ENCODE results near the gene L3MBTL4. TPM values are rescaled to one million over a fixed set of nuclear protein-coding genes. Genes with fewer than 3 reads are reported as not detected.
A peak's percentile ranks its signal among the peaks of the same experiment; 100 is the strongest.

Gene L3MBTL4
- total RNA-seq, 8 experiments from 2014 or later: 0.10 to 11.2 (median 0.95) TPM

DNA sequence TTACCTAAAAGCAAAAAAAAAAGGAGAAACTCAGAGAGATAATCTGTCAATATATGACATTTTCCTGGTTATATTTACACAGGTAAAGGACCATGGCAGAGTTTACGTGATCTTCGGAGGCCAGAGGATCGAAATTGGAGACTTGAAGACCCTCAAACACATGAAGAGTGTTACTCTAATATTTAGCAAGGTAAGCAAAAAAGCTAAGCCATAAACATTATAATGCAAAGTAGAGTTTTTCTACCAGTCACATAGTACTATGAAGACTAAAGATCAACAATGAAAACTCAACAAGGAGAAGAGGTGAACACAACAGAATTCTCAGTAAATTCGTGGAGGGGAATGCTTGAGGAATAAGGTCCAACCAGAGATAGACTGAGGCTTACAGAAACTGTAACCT is 78.5 kb downstream of the L3MBTL4 start:
- in situ Hi-C loops (cut with MboI; ENCODE audit: low pct_unique_long_range_greater_than_20kb in 2 of 9, low sequenced_read_pairs in 9 of 9, unreplicated experiment in 9 of 9): loop anchor here in 1 of 9 experiments (25.0 kb wide), 1 partner anchor 99 kb away; no protein-coding TSS in a partner anchor
- WGBS, 10 experiments: 38 to 93% (median 65%) methylated on average over 3 to 4 of the region's 4 CpGs; no CpG with 5 or more reads in 1 of the 10 experiments

DNA sequence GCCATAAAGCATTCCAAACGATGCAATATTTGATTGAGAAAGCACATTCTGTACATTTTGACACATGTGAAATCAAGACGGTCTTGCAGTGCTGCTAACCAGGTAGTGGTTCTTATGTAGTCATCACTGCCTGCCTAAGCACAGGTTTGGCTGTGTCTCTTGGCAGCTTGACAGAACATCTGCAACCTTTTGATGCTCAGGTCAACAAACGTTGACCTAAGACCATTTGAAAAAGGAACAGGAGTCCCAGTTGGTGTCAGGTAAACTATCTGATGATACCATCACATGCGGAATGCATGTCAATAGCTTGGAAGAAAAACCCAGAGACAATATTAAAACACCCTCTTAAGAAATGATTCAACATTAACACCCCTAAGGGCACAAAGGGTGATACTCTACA is 80.7 kb downstream of the L3MBTL4 start:
- 19 to 95% (median 39%) methylated on average over 1 to 4 of the region's 4 CpGs; no CpG with 5 or more reads in 1 of the 10 experiments for WGBS, 10 experiments
- no peaks in the 10 kb centered on the region for H3K4me1 ChIP-seq (replicated peaks in 1 of 2)
- H3K4me3 ChIP-seq: no peak overlapping the region
- no peak overlapping the region for H3K27ac ChIP-seq
- no peak for ATAC-seq (replicated peaks in 6 of 8)
- in situ Hi-C loops (cut with MboI; ENCODE audit: low pct_unique_long_range_greater_than_20kb in 2 of 9, low sequenced_read_pairs in 9 of 9, unreplicated experiment in 9 of 9): loop anchor here in 1 of 9 experiments (25.0 kb wide), 1 partner anchor 97 kb away; no protein-coding TSS in a partner anchor

More for the DNA sequence above, 78.5 kb downstream of the L3MBTL4 start:
- Histone ChIP-seq H3K4me3 (no peak overlapping the region), H3K27ac (no peak overlapping the region), H3K4me1 (replicated peaks in 1 of 2) (no peaks in the 10 kb centered on the region)
- ATAC-seq (replicated peaks in 6 of 8): no peak

GRCh38 chr18:6331872-6332271 is 82.8 kb downstream of the L3MBTL4 start:
- no peak overlapping the region for H3K27ac ChIP-seq
- in situ Hi-C loops (cut with MboI; ENCODE audit: low pct_unique_long_range_greater_than_20kb in 2 of 9, low sequenced_read_pairs in 9 of 9, unreplicated experiment in 9 of 9): loop anchor here in 1 of 9 experiments (25.0 kb wide), 1 partner anchor 95 kb away; no protein-coding TSS in a partner anchor
- ATAC-seq (replicated peaks in 6 of 8): no peak
- WGBS, 10 experiments: 4 to 73% (median 47%) methylated on average over 1 to 2 of the region's 2 CpGs; no CpG with 5 or more reads in 1 of the 10 experiments
- H3K4me3 ChIP-seq: no peak overlapping the region
- H3K4me1 ChIP-seq (replicated peaks in 1 of 2): no peaks in the 10 kb centered on the region

GRCh38 chr18:6330786-6331185 is 83.9 kb downstream of the L3MBTL4 start:
- Histone ChIP-seq H3K4me3 (no peak overlapping the region), H3K4me1 (replicated peaks in 1 of 2) (no peaks in the 10 kb centered on the region), H3K27ac (no peak overlapping the region)
- in situ Hi-C loops (cut with MboI; ENCODE audit: low pct_unique_long_range_greater_than_20kb in 2 of 9, low sequenced_read_pairs in 9 of 9, unreplicated experiment in 9 of 9): loop anchor here in 1 of 9 experiments (25.0 kb wide), 1 partner anchor 93 kb away; no protein-coding TSS in a partner anchor
- ATAC-seq (replicated peaks in 6 of 8): no peak

DNA sequence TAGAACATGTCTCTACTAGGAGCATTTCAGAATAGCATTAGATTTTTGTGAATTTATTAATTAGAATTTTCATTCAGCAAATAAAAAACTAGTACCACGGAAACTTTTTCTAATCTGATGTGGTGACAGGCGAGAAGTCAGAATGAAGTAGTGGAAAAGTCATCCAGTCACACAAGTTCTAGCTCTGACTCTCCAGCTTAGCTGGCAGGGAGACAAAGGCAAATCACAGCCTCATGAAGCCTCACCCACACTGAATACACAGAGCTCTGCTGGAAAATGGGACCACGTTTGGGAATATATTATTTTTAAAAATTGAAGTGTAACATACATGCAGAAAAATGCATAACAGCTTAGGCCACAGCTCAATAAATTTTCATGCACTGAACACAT is 86.1 kb downstream of the L3MBTL4 start:
- 0 to 100% (median 68%) methylated on average over 1 to 3 of the region's 3 CpGs for WGBS, 10 experiments
- peak in 1 of 8 experiments; percentile 50 for ATAC-seq (replicated peaks in 6 of 8)
- in situ Hi-C loops (cut with MboI; ENCODE audit: low pct_unique_long_range_greater_than_20kb in 2 of 9, low sequenced_read_pairs in 9 of 9, unreplicated experiment in 9 of 9): loop anchor here in 1 of 9 experiments (25.0 kb wide), 1 partner anchor 91 kb away; no protein-coding TSS in a partner anchor
- Histone ChIP-seq H3K27ac (no peak overlapping the region), H3K4me3 (no peak overlapping the region), H3K4me1 (replicated peaks in 1 of 2) (no peaks in the 10 kb centered on the region)

GRCh38 chr18:6327895-6328620 is 86.7 kb downstream of the L3MBTL4 start:
- no peak overlapping the region for H3K4me3 ChIP-seq
- WGBS, 10 experiments: 19 to 90% (median 69%) methylated on average over 1 to 2 of the region's 2 CpGs; no CpG with 5 or more reads in 2 of the 10 experiments
- H3K4me1 ChIP-seq (replicated peaks in 1 of 2): no peaks in the 10 kb centered on the region
- no peak overlapping the region for H3K27ac ChIP-seq
- in situ Hi-C loops (cut with MboI; ENCODE audit: low pct_unique_long_range_greater_than_20kb in 2 of 9, low sequenced_read_pairs in 9 of 9, unreplicated experiment in 9 of 9): loop anchor here in 1 of 9 experiments (25.0 kb wide), 1 partner anchor 91 kb away; no protein-coding TSS in a partner anchor
- ATAC-seq (replicated peaks in 6 of 8): peak in 1 of 8 experiments; percentile 82

DNA sequence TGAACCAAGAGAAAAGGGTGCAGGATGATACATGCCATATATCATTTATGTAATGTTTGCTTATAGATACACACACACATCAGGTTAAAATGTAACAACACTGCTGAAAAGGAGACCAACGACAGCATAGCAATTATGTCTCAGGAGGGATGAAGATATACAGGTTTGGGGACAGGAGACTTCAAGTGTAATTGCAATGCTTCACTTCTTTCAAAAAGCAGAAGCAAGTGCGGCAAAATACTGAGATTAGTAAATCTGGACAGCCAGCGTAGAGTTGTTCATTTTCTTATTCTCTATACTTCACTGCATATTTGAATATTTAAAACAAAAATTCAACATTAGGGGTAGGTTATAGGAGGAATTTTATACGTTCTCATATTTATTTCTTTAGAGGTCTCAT is 87.2 kb downstream of the L3MBTL4 start:
- H3K4me1 ChIP-seq (replicated peaks in 1 of 2): no peaks in the 10 kb centered on the region
- no peak overlapping the region for H3K4me3 ChIP-seq
- ATAC-seq (replicated peaks in 6 of 8): no peak
- H3K27ac ChIP-seq: no peak overlapping the region
- in situ Hi-C loops (cut with MboI; ENCODE audit: low pct_unique_long_range_greater_than_20kb in 2 of 9, low sequenced_read_pairs in 9 of 9, unreplicated experiment in 9 of 9): loop anchor here in 1 of 9 experiments (25.0 kb wide), 1 partner anchor 90 kb away; no protein-coding TSS in a partner anchor
- 5 to 100% (median 66%) methylated on average over 1 to 4 of the region's 4 CpGs for WGBS, 10 experiments

DNA sequence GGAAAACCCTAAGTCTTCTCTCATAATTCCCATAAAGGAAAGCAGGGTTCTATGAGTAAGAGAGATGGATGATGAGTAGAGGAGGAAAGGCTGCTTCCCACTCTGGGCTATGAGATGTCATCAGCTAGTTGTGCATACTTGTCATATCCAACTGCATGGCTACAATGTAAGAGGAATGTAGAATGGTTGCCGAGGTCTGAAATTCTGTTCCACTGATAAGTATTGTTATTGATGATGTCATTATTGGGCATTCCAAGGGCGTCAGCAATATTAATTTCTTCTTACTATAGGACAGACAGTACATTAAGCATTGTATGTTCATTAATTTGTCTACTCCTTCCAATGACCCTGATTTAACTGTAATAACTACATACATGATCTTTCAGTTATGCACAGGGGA is 88.1 kb downstream of the L3MBTL4 start:
- Histone ChIP-seq H3K27ac (no peak overlapping the region), H3K4me3 (no peak overlapping the region), H3K4me1 (replicated peaks in 1 of 2) (no peaks in the 10 kb centered on the region)
- 23 to 100% (median 72%) methylated on average over 1 to 2 of the region's 2 CpGs; no CpG with 5 or more reads in 2 of the 10 experiments for WGBS, 10 experiments
- in situ Hi-C loops (cut with MboI; ENCODE audit: low pct_unique_long_range_greater_than_20kb in 2 of 9, low sequenced_read_pairs in 9 of 9, unreplicated experiment in 9 of 9): loop anchor here in 1 of 9 experiments (25.0 kb wide), 1 partner anchor 89 kb away; no protein-coding TSS in a partner anchor
- ATAC-seq (replicated peaks in 6 of 8): no peak

DNA sequence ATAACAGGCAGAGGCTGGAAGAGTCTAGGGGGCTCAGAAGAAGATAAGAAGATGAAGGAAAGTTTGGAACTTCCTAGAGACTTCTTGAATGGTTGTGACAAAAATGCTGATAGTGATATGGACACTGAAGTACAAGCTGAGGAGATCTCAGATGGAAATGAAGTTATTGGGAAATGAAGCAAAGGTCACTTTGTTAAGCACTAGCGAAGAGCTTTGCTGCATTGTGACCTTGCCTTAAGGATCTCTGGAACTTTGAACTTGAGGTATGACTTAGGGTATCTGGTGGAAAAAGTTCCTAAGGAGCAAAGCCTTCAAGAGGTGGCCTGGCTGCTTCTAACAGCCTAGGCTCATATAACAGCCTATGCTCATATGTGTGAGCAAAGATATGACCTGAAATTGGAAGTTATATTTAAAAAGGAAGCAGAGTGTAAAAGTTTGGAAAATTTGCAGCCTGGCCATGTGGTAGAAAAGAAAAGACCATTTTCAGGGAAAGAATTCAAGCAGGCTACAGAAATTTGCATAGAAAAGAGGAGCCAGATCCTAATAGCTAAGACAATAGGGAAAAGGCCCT is 91.3 kb downstream of the L3MBTL4 start:
- WGBS, 10 experiments: 13 to 100% (median 45%) methylated on average over 1 of the region's 1 CpG; no CpG with 5 or more reads in 2 of the 10 experiments
- Histone ChIP-seq H3K4me3 (no peak overlapping the region), H3K4me1 (replicated peaks in 1 of 2) (no peaks in the 10 kb centered on the region), H3K27ac (no peak overlapping the region)
- ATAC-seq (replicated peaks in 6 of 8): no peak
- in situ Hi-C loops (cut with MboI; ENCODE audit: low pct_unique_long_range_greater_than_20kb in 2 of 9, low sequenced_read_pairs in 9 of 9, unreplicated experiment in 9 of 9): no loop called here

DNA sequence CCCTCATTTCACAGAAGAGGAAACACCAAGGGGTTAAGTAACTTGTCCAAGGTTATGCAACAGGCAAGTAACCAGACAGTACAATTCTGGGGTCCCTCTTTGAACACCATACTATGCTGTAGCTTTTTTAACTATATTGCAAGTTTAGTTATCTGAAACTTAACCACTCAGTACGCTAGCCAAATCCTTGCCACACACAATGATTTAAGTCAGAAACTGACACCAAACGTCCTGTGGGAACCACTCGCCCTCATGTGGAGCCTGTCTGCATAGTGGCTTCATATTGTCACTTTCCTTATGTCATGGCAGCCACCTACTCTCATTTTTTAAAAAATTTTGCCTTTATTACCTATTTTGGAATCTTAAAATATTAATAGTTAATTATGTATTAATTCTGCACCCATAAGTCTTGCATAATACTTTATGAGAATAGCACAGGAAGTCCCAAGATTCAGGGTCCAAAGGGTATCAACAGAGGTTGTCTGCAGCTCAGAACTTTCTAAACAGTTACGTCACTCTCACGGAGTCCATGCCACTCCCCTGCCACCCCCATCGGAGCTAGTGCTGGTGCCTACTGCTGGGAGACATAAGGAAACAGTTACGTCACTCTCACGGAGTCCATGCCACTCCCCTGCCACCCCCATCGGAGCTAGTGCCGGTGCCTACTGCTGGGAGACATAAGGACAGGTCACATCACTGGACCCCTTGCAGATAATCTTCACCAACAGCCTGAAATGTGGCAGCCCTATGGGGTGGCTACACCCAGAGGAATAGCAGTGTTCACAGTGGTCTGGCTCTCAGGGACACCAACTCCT is 99.0 kb downstream of the L3MBTL4 start:
- Histone ChIP-seq H3K27ac (no peak overlapping the region), H3K4me3 (no peak overlapping the region), H3K4me1 (replicated peaks in 1 of 2) (no peaks in the 10 kb centered on the region)
- ATAC-seq (replicated peaks in 6 of 8): no peak
- in situ Hi-C loops (cut with MboI; ENCODE audit: low pct_unique_long_range_greater_than_20kb in 2 of 9, low sequenced_read_pairs in 9 of 9, unreplicated experiment in 9 of 9): no loop called here
- WGBS, 10 experiments: 20 to 95% (median 77%) methylated on average over 1 to 10 of the region's 10 CpGs; no CpG with 5 or more reads in 2 of the 10 experiments

DNA sequence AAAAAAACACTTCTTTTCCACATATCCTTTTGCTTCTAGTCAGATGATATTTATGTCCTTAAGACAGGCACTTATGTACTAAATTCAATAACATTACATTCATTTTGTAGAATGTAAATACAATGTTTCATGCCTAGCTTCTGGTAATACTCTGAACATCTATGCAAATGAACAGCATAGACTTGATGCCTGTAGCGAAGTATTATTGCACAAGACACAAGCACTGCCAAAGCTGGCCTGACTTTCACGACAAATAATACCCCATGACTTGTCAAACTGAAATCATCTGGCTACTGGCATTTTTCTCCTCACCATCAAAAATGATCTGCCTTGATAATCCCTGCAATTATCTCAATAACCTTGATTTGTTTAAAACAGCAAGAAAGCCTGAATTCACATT is 101.3 kb downstream of the L3MBTL4 start:
- peak in 1 of 8 experiments; percentile 91 for ATAC-seq (replicated peaks in 6 of 8)
- Histone ChIP-seq H3K4me3 (no peak overlapping the region), H3K27ac (no peak overlapping the region), H3K4me1 (replicated peaks in 1 of 2) (no peaks in the 10 kb centered on the region)
- WGBS, 10 experiments: 0 to 100% (median 80%) methylated on average over 1 to 2 of the region's 2 CpGs; no CpG with 5 or more reads in 1 of the 10 experiments
- in situ Hi-C loops (cut with MboI; ENCODE audit: low pct_unique_long_range_greater_than_20kb in 2 of 9, low sequenced_read_pairs in 9 of 9, unreplicated experiment in 9 of 9): no loop called here

DNA sequence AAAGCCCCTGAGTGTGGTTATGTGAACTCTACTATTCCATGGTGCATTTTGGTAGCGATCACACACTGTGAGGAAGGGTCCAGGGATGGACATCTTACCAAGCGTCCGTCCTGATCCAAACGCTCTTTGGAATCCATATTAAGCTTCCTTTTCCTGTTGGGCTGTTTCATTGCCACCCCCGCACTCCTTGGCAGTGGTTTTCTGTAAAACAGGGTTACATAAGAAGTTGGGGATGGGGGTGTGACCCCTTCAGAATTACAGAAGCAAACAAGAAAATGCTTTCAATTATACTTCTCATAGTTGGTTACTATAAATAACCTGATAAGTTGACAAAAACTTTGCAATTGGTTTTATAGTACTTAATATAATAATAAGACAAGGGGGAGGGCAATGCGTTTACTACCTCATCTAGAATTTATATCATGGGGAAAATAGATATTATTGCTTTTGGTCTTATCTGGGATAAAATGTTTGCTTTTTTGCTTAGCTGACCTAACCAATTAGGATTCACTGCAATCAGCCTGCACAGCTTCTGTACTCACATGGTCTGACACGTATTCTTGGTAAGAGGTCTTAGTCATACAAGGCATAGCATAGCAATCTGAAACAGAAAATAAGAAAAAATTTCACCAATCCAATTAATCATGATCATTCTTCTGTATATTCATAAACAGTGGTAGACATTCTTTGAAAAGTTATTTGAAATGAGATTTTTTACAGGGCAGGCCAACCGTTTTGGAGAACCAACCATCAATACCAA is 103.1 kb downstream of the L3MBTL4 start:
- in situ Hi-C loops (cut with MboI; ENCODE audit: low pct_unique_long_range_greater_than_20kb in 2 of 9, low sequenced_read_pairs in 9 of 9, unreplicated experiment in 9 of 9): no loop called here
- 0 to 100% (median 86%) methylated on average over 1 to 8 of the region's 8 CpGs for WGBS, 10 experiments
- no peak for ATAC-seq (replicated peaks in 6 of 8)
- Histone ChIP-seq H3K4me1 (replicated peaks in 1 of 2) (no peaks in the 10 kb centered on the region), H3K4me3 (no peak overlapping the region), H3K27ac (no peak overlapping the region)

Measured in motor neuron (in vitro differentiated cells).